AG09319 (cell line): ENCODE results near the gene TNFAIP8L1.
A peak's percentile ranks its signal among the peaks of the same experiment; 100 is the strongest.

ENCODE experiments used
- DNase-seq: peaks from one replicate; pipeline ENCODE4 v3.0.0-alpha.2; 2010; ENCODE audit warnings: low read depth; ENCODE audit errors: extremely low read depth
- CTCF ChIP-seq: IDR thresholded peaks from 2 replicates; pipeline ENCODE4 v1.5.1; 2011; ENCODE audit warnings: low read depth, mild to moderate bottlenecking, inconsistent platforms, low read length, moderate library complexity

TNFAIP8L1 gene

GRCh38 chr19:4653793-4654436, 14.6 kb downstream of the TNFAIP8L1 start:
- no peak for TF ChIP-seq CTCF
- no peak for DNase-seq

GRCh38 chr19:4654437-4655361, 15.4 kb downstream of the TNFAIP8L1 start:
- DNase-seq = no peak
- no peak for TF ChIP-seq CTCF

- no peak for TF ChIP-seq CTCF
- no peak for DNase-seq
These were observed 16.8 kb downstream of the TNFAIP8L1 start for GRCh38 chr19:4656102-4656501.

- TF ChIP-seq CTCF = no peak
- DNase-seq = no peak
These were observed 17.9 kb downstream of the TNFAIP8L1 start for GRCh38 chr19:4657262-4657661.

GRCh38 chr19:4657835-4658234, 18.5 kb downstream of the TNFAIP8L1 start:
- no peak for TF ChIP-seq CTCF
- no peak for DNase-seq

- DNase-seq = no peak
- TF ChIP-seq CTCF = peak; percentile 1; the same call in 1 of the 2 replicates
These were observed 21.0 kb downstream of the TNFAIP8L1 start for GRCh38 chr19:4660181-4660791.

GRCh38 chr19:4660993-4661392, 21.7 kb downstream of the TNFAIP8L1 start:
- no peak for DNase-seq
- TF ChIP-seq CTCF = no peak
